Activated T-helper 1 cell treated with anti-CD3 and anti-CD28 coated beads, Interleukin-12 subunit alpha, Interleukin-12 subunit beta, Interleukin-2, Interleukin-4 antibody, amounts not matched to agents 30 ng/mL and 10 ng/mL and 1 ng/mL, durations not matched to agents 14 hours and 24 hours and 36 hours (primary cell): Measurements from ENCODE around the gene CCP110. TPM values are rescaled to one million over a fixed set of nuclear protein-coding genes. Genes with fewer than 3 reads are reported as not detected.

Experiments
- DNase-seq: peaks from one replicate; pipeline ENCODE4 v3.0.0; 2021; ENCODE audit warnings: low spot score
- H3K27ac Mint-ChIP-seq: one replicate; pipeline ENCODE4 v1.8.0; 2021; ENCODE audit warnings: mild to moderate bottlenecking, mixed read lengths
- H3K27me3 Mint-ChIP-seq: one replicate; pipeline ENCODE4 v1.8.0; 2022; ENCODE audit warnings: mild to moderate bottlenecking, moderate library complexity, mixed read lengths; ENCODE audit not compliant: insufficient read depth
- H3K36me3 Mint-ChIP-seq: one replicate; pipeline ENCODE4 v1.8.0; 2021; ENCODE audit warnings: low read depth, mixed read lengths
- H3K4me1 Mint-ChIP-seq: one replicate; pipeline ENCODE4 v1.8.0; 2021; ENCODE audit warnings: low read depth, mixed read lengths
- H3K4me3 Mint-ChIP-seq: one replicate; pipeline ENCODE4 v1.8.0; 2021; ENCODE audit warnings: mild to moderate bottlenecking, moderate library complexity, mixed read lengths
- H3K9me3 Mint-ChIP-seq: one replicate; pipeline ENCODE4 v1.8.0; 2021; ENCODE audit warnings: mixed read lengths
- intact Hi-C: fragments of 100-400 bp; cut with micrococcal nuclease; formaldehyde crosslinking; loops from one replicate; pipeline ENCODE4 v1.15.1; 2024
- total RNA-seq: library from RNA; stranded (reverse); gene quantifications from 2 replicates; pipeline ENCODE4 v1.2.3, GENCODE V29; 2022

CCP110 gene
- total RNA-seq, 1 donor from 2014 or later, result 31.4 TPM

- Mint-ChIP-seq H3K9me3 (no peaks in the 10 kb centered on the region), H3K4me1 (peaks cover 59% of the 10 kb centered on the region), H3K36me3 (peaks cover 31% of the 10 kb centered on the region), H3K4me3 (no peak overlapping the region), H3K27me3 (no peaks in the 10 kb centered on the region), H3K27ac (peak overlapping the region; percentile 63)
- DNase-seq, result no peak
- intact Hi-C loops, result no loop called here
Measured at GRCh38 chr16:19517424-19518089, 6.2 kb upstream of the CCP110 start.

DNA sequence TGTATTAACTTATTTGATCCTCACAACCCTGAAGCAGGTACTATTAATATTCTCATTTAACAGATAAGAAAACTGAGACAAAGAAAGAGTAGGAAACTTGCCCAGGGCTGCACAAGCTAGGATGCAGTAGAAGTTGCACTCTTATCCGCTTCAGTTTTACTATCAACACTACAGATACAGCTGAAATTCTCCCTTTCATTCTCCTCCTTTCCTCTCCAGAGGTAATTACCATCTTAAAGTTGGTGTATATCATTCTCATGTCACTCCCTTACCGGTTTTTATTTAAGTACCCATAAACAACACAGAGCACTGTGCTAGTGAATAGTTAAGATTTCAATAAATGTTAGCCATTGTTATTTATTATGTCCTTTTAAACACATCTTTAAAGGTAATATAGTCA lies 5.4 kb upstream of the CCP110 start:
- Mint-ChIP-seq H3K36me3 (peaks cover 24% of the 10 kb centered on the region), H3K4me1 (peaks cover 60% of the 10 kb centered on the region), H3K4me3 (no peak overlapping the region), H3K9me3 (no peaks in the 10 kb centered on the region), H3K27ac (no peak overlapping the region), H3K27me3 (no peaks in the 10 kb centered on the region)
- no peak for DNase-seq
- intact Hi-C loops, result no loop called here

- intact Hi-C loops, result loop anchor here (5.0 kb wide), 3 partner anchors 139 to 404 kb away; partner anchors contain the start of gene SYT17
- Mint-ChIP-seq H3K36me3 (peaks cover 20% of the 10 kb centered on the region), H3K4me1 (peaks cover 59% of the 10 kb centered on the region), H3K27me3 (no peaks in the 10 kb centered on the region), H3K27ac (peak overlapping the region; percentile 91), H3K4me3 (peak overlapping the region; percentile 91), H3K9me3 (no peaks in the 10 kb centered on the region)
- DNase-seq, result no peak
Measured at GRCh38 chr16:19520861-19521331, 2.8 kb upstream of the CCP110 start.

- DNase-seq, result peak; percentile 91
- Mint-ChIP-seq H3K9me3 (no peaks in the 10 kb centered on the region), H3K27me3 (no peaks in the 10 kb centered on the region), H3K27ac (peak within 1 kb of the TSS; percentile 91), H3K4me1 (peaks cover 56% of the 10 kb centered on the region), H3K36me3 (peaks cover 15% of the 10 kb centered on the region), H3K4me3 (peak within 1 kb of the TSS; percentile 91)
- intact Hi-C loops, result loop anchor here (1.0 to 5.0 kb wide), 7 partner anchors 139 to 1220 kb away; partner anchors contain the start of genes RPS15A, SYT17 and THUMPD1
Measured at GRCh38 chr16:19521471-19522396, 2.0 kb upstream of the CCP110 start, which contains the start of gene GDE1. Gene GDE1 (minus strand): TSS chr16:19522098. CDS start chr16:19521964, 134 bp downstream.

GRCh38 chr16:19522397-19522732 lies 1.4 kb upstream of the CCP110 start:
- Mint-ChIP-seq H3K27me3 (no peaks in the 10 kb centered on the region), H3K27ac (peak overlapping the region; percentile 84), H3K4me1 (peaks cover 50% of the 10 kb centered on the region), H3K4me3 (peak overlapping the region; percentile 91), H3K36me3 (peaks cover 9% of the 10 kb centered on the region), H3K9me3 (no peaks in the 10 kb centered on the region)
- DNase-seq, result no peak
- intact Hi-C loops, result loop anchor here (1.0 to 5.0 kb wide), 7 partner anchors 140 to 1219 kb away; partner anchors contain the start of genes RPS15A, SYT17 and THUMPD1

DNA sequence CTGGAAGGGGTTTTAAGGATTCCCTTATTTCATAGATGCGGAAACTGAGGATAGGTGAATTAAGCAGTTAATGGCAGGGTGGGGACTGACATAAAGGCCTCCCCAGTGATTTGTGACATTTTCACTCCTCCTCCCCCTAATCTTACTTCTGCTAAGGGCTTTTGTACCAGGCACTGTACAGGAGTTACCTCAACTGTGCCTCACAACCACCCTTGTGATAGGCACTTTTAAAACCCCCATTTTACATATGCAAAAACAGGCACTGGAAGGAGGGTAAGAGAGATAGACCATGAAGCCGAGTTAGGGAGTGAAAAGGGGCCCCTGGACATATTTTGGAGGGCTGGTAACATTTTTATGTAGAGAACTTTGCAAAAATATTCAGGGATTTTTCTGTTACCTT lies 982 bp upstream of the CCP110 start:
- Mint-ChIP-seq H3K36me3 (peaks cover 7% of the 10 kb centered on the region), H3K4me1 (peaks cover 46% of the 10 kb centered on the region), H3K27me3 (no peaks in the 10 kb centered on the region), H3K4me3 (peak overlapping the region; percentile 36), H3K9me3 (no peaks in the 10 kb centered on the region), H3K27ac (no peak overlapping the region)
- intact Hi-C loops, result loop anchor here (1.0 to 5.0 kb wide), 9 partner anchors 33 to 1219 kb away; partner anchors contain the start of genes COQ7, RPS15A, SYT17 and THUMPD1
- DNase-seq, result no peak

- H3K27me3 Mint-ChIP-seq, result no peaks in the 10 kb centered on the region
Measured at GRCh38 chr16:19523184-19523558, 571 bp upstream of the CCP110 start.

GRCh38 chr16:19524356-19524615 lies 544 bp downstream of the CCP110 start:
- H3K27me3 Mint-ChIP-seq, result no peaks in the 10 kb centered on the region
- intact Hi-C loops, result loop anchor here (1.0 to 5.0 kb wide), 4 partner anchors 142 to 407 kb away; partner anchors contain the start of genes IQCK, KNOP1 and SYT17
- peak overlapping the region; percentile 94 for H3K27ac Mint-ChIP-seq
- H3K4me1 Mint-ChIP-seq, result peaks cover 34% of the 10 kb centered on the region
- H3K9me3 Mint-ChIP-seq, result no peaks in the 10 kb centered on the region
- peak overlapping the region; percentile 94 for H3K4me3 Mint-ChIP-seq
- no peak for DNase-seq
- H3K36me3 Mint-ChIP-seq, result peaks cover 14% of the 10 kb centered on the region

More at GRCh38 chr16:19523184-19523558, 571 bp upstream of the CCP110 start:
- peaks cover 46% of the 10 kb centered on the region for H3K4me1 Mint-ChIP-seq
- H3K36me3 Mint-ChIP-seq, result peaks cover 7% of the 10 kb centered on the region
- intact Hi-C loops, result loop anchor here (1.0 to 5.0 kb wide), 6 partner anchors 32 to 456 kb away; partner anchors contain the start of genes COQ7, SYT17 and VPS35L
- peak overlapping the region; percentile 27 for H3K4me3 Mint-ChIP-seq
- H3K9me3 Mint-ChIP-seq, result no peaks in the 10 kb centered on the region
- H3K27ac Mint-ChIP-seq, result no peak overlapping the region
- no peak for DNase-seq

DNA sequence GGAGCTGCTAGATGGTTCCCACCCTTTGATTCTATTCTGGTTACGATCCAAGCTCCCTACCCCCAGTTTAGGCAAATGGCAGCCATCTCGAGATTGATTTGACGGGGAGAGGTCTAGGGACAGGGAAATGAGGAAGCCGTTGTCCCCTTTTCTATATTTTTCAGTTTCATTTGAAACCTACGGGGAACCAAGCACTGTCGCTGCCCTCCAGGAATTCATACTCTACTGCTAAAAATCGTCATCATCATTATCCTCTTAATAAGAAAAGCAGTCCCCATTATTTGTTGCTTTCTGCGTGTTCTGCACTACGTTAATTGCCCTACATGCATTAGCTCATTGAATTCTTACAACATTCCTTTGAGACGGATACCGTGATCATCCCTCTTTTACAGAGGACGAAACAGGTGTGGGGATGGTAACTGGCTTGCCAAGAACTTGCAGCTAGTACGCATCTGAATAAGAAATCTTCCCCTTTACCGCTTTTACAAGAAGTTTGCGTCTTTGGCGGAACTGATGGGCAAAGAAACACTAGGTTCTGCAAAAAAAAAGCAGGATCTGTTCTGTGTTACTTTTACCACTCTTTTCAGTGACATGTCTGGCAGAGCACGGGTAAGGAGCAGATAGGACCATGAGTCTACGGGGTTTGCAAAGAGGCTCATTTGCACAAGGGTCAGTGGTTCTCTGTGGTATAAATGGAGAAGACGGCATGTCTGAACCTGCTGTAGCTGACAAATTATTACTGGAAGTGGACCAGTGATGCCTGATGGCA lies 1.1 kb downstream of the CCP110 start:
- DNase-seq, result no peak
- Mint-ChIP-seq H3K27ac (peak overlapping the region; percentile 94), H3K4me1 (peaks cover 34% of the 10 kb centered on the region), H3K36me3 (peaks cover 16% of the 10 kb centered on the region), H3K27me3 (no peaks in the 10 kb centered on the region), H3K4me3 (peak overlapping the region; percentile 94), H3K9me3 (no peaks in the 10 kb centered on the region)
- intact Hi-C loops, result loop anchor here (1.0 to 5.0 kb wide), 4 partner anchors 142 to 407 kb away; partner anchors contain the start of genes IQCK, KNOP1 and SYT17

GRCh38 chr16:19525385-19525723 lies 1.6 kb downstream of the CCP110 start:
- Mint-ChIP-seq H3K4me3 (peak overlapping the region; percentile 94), H3K27me3 (no peaks in the 10 kb centered on the region), H3K36me3 (peaks cover 20% of the 10 kb centered on the region), H3K4me1 (peaks cover 34% of the 10 kb centered on the region), H3K9me3 (no peaks in the 10 kb centered on the region), H3K27ac (peak overlapping the region; percentile 94)
- DNase-seq, result no peak
- intact Hi-C loops, result no loop called here

DNA sequence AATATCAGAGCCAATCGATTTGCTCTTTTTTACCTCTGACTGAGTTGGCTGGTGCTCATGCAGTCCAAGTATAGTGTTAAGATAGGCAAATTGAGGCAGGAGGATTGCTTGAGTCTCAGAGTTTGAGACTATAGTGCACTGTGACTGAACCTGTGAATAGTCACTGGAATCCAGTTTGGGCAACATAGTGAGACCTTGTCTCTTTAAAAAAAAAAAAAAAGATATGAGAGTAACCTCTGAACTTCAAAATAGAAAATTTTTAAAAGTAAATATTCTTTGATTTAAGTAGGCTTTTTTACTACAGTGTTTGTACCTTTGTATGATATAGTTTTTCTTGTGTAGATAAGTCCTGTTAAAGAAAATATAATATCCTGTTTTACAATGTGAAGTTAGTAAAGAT lies 3.4 kb downstream of the CCP110 start:
- intact Hi-C loops, result no loop called here
- Mint-ChIP-seq H3K4me3 (no peak overlapping the region), H3K27me3 (no peaks in the 10 kb centered on the region), H3K36me3 (peaks cover 21% of the 10 kb centered on the region), H3K27ac (no peak overlapping the region), H3K4me1 (peaks cover 23% of the 10 kb centered on the region), H3K9me3 (no peaks in the 10 kb centered on the region)
- DNase-seq, result no peak

- no peak overlapping the region for H3K4me3 Mint-ChIP-seq
- no peaks in the 10 kb centered on the region for H3K9me3 Mint-ChIP-seq
- DNase-seq, result no peak
- peaks cover 27% of the 10 kb centered on the region for H3K36me3 Mint-ChIP-seq
- H3K27ac Mint-ChIP-seq, result no peak overlapping the region
- H3K27me3 Mint-ChIP-seq, result no peaks in the 10 kb centered on the region
- peaks cover 17% of the 10 kb centered on the region for H3K4me1 Mint-ChIP-seq
- intact Hi-C loops, result no loop called here
Measured at GRCh38 chr16:19528666-19529065, 4.9 kb downstream of the CCP110 start.
